Body of pancreas (tissue), 4 donors: ENCODE results near the gene CLIP4.

ENCODE experiments used
- POLR2A ChIP-seq, 3 donors: fragments of 450-650 bp; IDR thresholded peaks; one replicate each; pipeline ENCODE4 v1.6.1; 2016; ENCODE audit warnings: antibody characterized with exemption in 3 of 3, mild to moderate bottlenecking in 2 of 3
- TF ChIP-seq, protein P1 (sequence below), 7 experiments: fragments of 450-650 bp in 4 of 7; fragments of 200-600 bp in 3 of 7; sonication (generic) in 3 of 7; IDR thresholded peaks; one replicate each; pipeline ENCODE4 v1.5.1; 2016 to 2019; ENCODE audit warnings: antibody characterized with exemption in 7 of 7

DNA sequence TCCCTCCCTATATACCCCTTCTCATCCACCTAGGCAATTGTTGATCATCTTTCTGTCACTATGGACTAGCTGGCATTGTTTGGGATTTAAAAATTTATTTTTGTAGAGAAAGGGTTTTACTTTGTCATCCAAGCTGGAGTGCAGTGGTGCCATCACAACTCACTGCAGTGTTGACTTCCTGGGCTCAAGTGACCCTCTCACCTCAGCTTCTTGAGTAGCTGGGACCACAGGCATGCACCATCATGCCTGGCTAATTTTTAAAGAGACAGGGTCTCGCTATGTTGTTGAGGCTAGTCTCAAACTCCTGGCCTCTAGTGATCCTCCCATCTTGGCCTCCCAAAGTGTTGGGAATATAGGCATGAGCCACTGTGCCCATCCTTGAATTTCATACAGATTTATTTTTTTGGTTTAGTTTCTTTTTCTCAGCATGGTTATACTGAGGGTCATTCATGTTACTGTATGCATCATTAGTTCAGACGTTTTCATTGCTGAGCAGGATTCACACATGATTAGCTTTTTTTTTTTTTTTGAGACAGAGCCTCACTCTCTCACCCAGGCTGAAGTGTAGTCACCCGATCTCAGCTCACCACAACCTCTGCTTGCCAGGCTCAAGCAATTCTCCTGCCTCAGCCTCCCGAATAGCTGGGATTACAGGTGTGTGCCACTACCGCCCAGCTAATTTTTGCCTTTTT, 32.3 kb upstream of the CLIP4 start:
- TF ChIP-seq, protein P1, sequence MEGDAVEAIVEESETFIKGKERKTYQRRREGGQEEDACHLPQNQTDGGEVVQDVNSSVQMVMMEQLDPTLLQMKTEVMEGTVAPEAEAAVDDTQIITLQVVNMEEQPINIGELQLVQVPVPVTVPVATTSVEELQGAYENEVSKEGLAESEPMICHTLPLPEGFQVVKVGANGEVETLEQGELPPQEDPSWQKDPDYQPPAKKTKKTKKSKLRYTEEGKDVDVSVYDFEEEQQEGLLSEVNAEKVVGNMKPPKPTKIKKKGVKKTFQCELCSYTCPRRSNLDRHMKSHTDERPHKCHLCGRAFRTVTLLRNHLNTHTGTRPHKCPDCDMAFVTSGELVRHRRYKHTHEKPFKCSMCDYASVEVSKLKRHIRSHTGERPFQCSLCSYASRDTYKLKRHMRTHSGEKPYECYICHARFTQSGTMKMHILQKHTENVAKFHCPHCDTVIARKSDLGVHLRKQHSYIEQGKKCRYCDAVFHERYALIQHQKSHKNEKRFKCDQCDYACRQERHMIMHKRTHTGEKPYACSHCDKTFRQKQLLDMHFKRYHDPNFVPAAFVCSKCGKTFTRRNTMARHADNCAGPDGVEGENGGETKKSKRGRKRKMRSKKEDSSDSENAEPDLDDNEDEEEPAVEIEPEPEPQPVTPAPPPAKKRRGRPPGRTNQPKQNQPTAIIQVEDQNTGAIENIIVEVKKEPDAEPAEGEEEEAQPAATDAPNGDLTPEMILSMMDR (IDR thresholded peaks at IDR 0.05) = no peak
- TF ChIP-seq POLR2A (IDR thresholded peaks at IDR 0.05) = no peak
